Uterine smooth muscle cell (primary cell): ENCODE data around the gene TNNI2. TPM values are rescaled to one million over a fixed set of nuclear protein-coding genes. Genes with fewer than 3 reads are reported as not detected.

ENCODE experiments used
- total RNA-seq: library from RNA; depleted of rRNA; stranded (reverse); fragments of >200 nt; gene quantifications from 2 replicates; pipeline ENCODE4 v1.2.3, GENCODE V29; 2014

The TNNI2 gene
- not detected in 2 replicates for total RNA-seq

DNA sequence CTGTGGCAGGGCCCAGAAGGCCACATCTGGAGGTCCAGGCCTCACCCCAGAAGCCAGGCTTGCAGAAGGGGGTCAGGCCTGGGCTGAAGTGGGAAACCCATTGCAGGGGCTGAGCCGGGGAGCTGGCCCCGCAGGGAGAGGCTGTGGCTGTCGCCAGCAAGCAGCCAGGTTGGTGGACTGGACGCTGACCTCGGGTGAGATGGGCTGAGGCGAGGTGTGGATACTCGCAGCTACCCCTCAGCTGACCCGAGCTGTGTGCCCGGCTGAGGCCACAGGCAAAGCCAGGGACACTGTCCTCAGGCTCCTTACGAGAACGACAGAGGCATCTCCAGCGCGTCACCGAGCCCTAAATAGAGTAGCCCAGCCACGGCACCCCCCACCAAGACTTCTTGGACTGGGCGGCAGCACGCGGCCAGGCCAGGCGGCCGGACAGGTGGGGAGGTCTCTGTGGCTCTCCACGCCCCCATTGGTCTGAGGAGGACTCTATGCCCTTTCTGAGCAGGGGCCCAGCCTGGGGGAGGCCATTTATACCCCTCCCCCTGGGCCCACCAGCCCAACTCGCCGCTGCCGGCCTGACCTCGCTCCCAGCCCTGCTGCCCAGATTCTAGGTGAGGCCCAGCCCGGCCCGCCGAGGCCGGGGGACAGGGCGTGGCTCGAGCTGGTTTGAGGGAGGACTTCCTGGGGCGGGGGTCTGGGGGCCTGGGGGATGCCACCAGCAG lies at the start of gene TNNI2:
Gene TNNI2 (plus strand): TSS at position 556 of the 719 bp plus-strand sequence. CDS start 716 bp downstream, outside the sequence.

DNA sequence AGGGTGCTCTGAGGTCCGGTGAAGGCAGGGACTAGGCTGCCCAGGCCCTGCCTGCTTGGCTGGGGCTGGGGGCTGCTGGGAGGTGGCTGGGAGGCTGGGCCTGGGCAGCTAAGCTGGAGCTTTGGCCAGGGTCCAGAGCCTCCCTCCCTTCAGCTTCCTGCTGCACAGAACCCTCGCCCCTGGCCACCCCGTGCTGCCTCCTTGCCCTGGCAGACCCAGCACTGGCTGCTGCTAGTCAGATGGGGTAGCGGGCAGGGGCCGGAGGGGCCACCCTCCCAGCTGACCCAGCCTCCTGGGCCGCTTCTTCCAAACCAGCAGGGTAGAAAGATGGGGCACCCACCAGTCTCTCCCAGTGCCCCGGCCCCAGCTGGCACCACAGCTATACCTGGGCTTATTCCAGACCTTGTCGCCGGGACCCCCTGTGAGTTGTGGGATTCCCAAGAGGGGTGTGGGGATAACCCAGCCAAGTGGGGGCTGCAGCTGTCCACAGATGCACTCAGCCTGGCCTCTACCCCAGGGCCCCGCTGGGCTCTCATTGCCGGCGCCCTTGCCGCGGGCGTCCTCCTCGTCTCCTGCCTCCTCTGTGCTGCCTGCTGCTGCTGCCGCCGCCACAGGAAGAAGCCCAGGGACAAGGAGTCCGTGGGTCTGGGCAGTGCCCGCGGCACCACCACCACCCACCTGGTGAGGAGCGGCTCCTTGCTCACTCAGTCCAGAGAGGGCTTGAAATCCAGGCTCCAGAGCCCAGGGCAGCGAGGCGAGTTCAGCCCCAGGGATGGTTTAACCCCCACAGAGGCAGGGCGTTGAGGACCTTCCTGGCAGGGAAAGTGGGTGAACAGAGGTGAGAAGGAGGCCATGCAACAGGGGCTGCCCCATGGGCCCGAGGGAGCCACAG lies 3.8 kb upstream of the TNNI2 start, which contains the start of gene SYT8:
Gene SYT8 (plus strand): TSS at position 212 of the 892 bp plus-strand sequence. CDS start 116 bp downstream, at position 328.

DNA sequence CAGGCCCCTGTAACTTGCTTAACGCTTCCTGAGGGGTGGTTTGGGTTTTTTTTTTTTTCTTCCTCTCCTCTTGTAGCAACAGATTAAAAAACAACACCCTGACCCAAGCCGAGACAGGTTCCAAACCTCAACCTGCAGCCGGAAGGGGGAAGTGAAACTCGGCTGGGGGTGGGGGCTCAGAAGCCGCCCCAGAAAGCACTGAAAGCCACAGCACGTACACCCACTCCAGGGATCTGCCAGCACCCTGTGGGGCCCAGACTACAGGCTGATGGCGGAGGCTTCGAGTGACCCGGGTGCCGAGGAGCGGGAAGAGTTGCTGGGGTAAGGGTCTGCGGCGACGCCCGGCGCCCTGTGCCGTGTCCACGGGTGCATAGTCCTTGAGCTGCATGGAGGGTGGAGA lies 14.1 kb downstream of the TNNI2 start, which contains the start of gene LSP1:
Gene LSP1 (plus strand): TSS at position 208 of the 400 bp plus-strand sequence. CDS start 61 bp downstream, at position 269.

Other genes with a start within 250 kb of the TNNI2 start
- not detected in 2 replicates for gene KRTAP5-2, start 240.7 kb upstream of the TNNI2 start, total RNA-seq
- not detected in 2 replicates for gene KRTAP5-3, start 230.5 kb upstream of the TNNI2 start, total RNA-seq
- gene KRTAP5-4, start 216.8 kb upstream of the TNNI2 start, total RNA-seq = not detected in 2 replicates
- gene KRTAP5-5, start 209.2 kb upstream of the TNNI2 start, total RNA-seq = not detected in 2 replicates
- not detected in 2 replicates for gene KRTAP5-6, start 141.8 kb upstream of the TNNI2 start, total RNA-seq
- 0.89 and 1.5 TPM in 2 replicates for gene IFITM10, start 88.4 kb upstream of the TNNI2 start, total RNA-seq
- gene CTSD, start 75.1 kb upstream of the TNNI2 start, total RNA-seq = 125 and 288 TPM in 2 replicates
- not detected in 2 replicates for gene SYT8, start 4.0 kb upstream of the TNNI2 start, total RNA-seq
- 0.33 and 0.62 TPM in 2 replicates for gene LSP1, start 14.1 kb downstream of the TNNI2 start, total RNA-seq
- not detected in 2 replicates for gene PRR33, start 52.9 kb downstream of the TNNI2 start, total RNA-seq
- gene TNNT3, start 80.7 kb downstream of the TNNI2 start, total RNA-seq = not detected in 2 replicates
- gene MRPL23, start 108.4 kb downstream of the TNNI2 start, total RNA-seq = 229 and 349 TPM in 2 replicates
- gene H19, start 158.9 kb downstream of the TNNI2 start, total RNA-seq = 0.50 and 0.55 TPM in 2 replicates